Ammon's horn (tissue), 1 donor: Measurements from ENCODE around the gene CACNG5.
A peak's percentile ranks its signal among the peaks of the same experiment; 100 is the strongest.
"Not testable (repeated sequence)": the region's sequence is repeated elsewhere in the genome, so short reads cannot be mapped to it uniquely, and the experiment has no call there.

Experiments used
- DNase-seq: peaks from one replicate; pipeline ENCODE4 v3.0.0-alpha.2; 2016; ENCODE audit warnings: low spot score

The CACNG5 gene

DNA sequence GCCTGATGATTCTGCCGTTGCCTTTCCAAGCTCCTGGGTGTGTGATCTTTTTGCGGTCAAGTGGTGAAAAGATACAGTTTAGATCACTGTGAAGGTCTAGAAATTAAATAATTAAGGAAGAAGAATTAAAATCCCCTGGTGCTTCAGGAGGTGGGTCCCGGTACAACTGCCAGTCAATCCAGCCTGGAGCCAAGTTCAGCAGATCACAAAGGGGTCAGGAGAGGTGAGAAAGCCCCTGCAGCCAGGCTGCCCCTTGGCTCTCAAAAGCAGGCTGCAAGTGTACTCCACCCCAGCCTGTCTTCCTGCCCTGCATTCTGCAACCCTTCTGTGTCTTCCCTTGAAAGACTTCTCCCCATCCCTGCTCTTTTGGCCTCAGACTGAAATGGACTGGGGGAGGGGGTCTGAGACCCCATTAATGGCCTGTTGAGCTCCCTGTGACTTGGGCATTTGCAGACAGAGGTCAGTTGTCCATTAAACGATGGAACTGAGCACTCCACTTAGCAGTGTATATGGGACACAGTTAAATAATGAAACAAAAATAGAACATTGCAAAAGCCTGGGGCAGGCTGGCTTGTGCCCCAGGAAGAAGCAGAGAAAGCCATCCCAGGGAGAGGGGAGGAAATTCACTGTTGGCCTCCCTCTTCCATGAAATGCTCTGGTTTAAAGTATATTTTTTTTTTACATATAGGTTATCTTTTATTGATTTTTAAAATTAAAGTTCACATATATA, 15.1 kb downstream of the CACNG5 start:
- no peak for DNase-seq

DNA sequence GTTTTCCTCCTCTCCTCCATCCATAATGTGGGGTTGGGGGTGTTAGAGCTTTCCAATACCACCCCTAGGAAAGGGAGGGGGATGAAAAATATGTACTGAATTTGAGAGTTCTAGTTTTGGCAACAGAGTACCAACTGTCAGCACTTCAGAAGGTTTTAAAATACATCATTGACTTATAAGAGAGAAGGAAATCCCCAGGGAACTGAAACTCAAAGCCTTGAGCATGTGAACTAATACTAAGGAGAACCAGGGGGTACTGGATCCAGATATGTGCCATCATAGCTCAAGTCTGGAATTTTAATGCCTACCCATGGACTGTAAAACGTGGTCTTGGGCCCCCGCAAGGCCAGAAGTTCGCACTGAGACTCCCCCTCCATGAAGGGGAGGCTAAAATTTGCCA, 15.8 kb downstream of the CACNG5 start:
- peak; percentile 16 for DNase-seq

- DNase-seq: no peak
Measured at GRCh38 chr17:66855204-66855603, 20.3 kb downstream of the CACNG5 start.

DNA sequence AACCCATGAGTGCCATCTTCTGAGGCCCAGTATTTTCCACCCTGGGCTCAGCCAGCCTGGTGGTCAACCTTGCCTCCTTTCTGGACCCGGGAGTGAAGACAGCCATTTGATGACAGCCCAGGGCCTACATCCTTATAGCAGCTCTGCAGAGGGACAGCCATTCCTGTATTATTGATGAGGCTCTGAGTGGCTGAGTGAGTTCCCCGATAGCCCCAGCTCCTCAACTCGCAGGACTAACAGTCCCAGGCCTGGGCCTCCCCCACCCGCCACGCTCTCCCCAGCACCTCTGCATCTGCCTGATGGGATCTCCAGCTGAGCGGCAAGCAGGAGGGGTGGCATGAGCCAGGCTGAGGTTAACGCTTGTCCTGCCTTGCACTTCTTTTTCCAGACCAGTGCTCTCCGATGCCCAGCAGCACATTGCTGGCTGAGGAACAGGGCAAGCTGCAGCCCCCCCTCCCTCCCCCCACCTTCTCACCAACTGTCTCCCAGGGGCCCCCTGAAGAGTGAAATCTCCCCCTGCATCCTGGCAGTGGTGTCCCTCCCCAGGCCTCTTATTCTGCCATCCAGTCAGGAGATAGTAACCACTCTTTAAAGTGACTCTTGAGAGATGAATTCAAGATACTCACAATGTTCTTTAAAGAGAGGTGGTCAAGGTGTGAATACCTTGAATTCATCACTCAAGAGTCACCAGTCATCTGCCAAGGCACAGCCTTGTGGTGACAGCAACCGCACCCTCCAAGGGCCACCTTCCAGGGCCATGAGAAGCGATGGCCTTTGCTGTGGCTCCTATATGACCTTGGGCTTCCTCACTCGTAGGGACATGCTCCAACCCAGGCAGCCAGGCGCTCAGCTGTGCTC, 23.5 kb downstream of the CACNG5 start:
- DNase-seq: no peak

- no peak for DNase-seq
Measured at GRCh38 chr17:66859353-66859752, 24.4 kb downstream of the CACNG5 start.

DNA sequence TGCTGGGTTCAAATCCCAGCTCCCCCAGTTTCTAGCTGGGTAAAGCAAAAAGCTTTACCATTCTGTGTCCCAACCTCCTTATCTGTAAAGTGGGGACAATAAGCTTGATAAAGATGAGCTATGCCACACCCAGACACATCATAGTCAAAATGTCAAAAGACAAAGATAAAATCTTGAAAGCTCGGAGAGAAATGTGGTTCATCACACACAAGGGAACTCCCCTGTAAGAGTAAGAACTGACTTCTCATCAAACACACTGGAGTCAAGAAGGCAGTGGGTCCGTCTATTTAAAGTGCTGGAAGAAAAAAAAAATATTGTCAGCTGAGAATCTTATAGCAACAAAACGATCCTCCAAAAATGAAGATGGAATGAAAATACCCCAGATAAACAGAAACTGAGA, 25.3 kb downstream of the CACNG5 start:
- DNase-seq: no peak

DNA sequence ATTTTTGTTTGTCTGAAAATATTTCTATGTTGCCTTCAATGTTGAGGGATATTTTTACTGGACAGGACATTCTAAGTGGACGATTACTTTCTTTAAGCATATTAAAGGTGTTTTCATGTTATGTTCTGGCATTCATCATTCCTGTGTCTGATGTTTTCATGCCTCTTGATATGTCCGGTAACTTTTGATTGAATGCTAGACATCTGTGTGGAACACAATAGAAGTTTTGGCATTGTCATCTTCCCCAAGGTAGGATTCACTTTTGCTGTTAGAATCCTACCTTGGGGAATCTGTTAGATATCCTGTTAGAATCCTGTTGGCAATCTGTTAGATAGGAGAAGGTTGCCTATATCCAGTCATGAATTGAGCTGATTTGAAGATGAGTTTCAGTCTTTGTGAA, 28.9 kb downstream of the CACNG5 start:
- DNase-seq: no peak

DNA sequence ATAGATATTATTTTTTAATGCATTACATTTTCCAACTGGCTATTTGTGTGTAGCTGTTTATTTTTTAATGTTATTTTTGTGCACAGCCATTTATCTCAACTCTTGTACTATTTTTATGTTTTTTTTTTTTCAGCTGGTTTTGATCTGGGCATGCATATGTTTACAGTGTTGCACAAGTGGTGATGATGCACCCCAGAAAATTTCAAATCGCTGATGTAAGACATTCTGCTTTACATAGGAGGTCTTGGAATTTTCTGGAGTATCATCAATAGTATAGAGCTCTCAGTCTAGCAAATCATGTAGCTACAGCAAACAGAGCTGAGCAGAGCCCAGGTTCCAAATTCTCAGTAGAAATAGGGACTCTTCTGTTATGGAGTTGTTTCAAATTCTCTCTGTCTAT, 30.2 kb downstream of the CACNG5 start:
- DNase-seq: no peak

GRCh38 chr17:66873962-66874361, 39.0 kb downstream of the CACNG5 start:
- no peak for DNase-seq

DNA sequence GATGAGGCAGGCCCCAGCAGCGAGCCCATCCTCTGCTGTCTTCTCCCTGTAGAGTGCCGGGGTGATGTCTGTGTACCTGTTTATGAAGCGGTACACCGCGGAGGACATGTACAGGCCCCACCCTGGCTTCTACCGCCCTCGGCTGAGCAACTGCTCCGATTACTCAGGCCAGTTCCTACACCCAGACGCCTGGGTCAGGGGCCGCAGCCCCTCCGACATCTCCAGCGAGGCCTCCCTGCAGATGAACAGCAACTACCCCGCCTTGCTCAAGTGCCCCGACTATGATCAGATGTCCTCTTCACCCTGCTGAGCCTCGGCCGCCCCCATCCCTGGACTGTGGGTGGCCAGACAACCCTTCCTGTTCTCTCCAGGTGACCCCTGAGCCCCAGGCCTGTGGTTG, 50.0 kb downstream of the CACNG5 start:
- DNase-seq: no peak

DNA sequence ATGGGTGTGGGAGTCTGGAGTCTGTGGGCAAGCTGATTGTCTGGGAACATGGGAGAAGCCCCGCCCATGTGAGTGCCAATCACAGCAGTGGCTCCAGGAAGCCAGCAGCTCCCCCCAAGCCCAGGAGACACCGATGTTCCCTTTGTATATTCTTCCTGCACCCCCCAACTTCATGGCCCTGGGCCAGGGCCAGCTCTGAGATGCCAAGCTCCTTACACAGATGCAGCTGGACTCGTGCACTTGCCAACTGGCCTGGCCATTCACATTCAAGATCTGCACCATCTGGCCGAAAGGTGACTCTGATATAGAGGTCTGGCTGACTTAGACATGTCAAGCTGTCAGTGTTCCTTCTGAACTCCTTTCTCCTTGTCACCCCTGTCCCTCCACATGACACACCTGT, 50.5 kb downstream of the CACNG5 start:
- peak; percentile 28 for DNase-seq

GRCh38 chr17:66889480-66890230, 54.7 kb downstream of the CACNG5 start:
- no peak for DNase-seq

DNA sequence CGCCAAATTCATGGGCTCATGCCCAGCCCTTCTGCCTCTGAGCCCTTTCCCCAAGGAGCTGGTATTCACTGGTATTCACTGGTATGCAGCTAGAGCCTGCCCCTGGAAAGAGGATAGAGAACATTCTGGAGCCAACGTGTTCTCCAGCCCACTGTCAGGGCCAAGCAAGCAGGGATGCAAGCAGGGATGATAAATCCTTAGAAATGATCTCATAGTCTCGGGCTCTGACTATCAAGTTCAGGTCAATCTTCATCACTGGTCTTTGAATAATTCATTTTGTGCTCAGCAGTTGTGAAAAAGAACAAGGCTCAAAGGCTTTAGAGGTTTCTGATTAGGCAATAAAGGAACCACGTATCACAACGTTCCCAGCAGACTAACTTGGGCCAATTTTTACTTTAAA, 57.3 kb downstream of the CACNG5 start:
- no peak for DNase-seq

DNA sequence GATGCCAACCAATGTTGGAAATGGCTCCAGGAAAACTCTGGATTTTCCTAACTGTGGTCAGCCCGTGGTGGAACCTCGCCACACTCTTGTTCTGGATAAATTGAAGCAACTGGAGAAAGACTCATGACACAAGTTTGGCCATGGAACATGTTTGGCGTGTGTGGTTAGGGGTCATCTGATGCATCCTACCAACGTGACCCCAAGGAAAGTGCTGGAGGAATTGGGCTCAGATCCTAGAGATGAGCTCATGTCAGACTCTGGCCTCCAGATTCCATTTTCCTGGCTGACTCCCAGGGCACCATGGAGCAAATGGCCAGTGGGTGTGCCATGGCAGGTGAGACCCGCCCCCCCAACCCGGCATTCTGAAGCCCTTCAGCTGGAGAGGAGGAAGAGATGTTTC, 58.5 kb downstream of the CACNG5 start:
- no peak for DNase-seq

DNA sequence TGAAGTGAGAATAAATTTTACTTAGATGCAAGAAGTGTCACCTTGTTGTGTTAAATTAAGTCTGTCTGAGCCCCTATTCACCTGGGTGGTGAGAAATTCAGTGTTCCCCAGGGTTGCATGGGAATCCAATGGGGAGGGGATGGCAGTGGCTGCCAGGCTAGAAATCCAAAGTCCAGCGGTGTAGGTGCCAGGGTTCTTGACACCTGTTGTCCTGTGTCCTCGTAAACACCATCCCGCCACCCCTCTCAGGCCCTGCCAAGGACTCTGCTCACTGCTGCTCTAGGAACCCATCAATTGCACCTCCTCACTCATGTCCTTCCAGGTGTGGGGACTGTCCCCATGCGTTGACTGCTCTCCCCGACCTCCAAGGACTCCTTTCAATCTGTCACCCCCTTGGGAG, 58.9 kb downstream of the CACNG5 start:
- no peak for DNase-seq

- no peak for DNase-seq
Measured at GRCh38 chr17:66897141-66897540, 62.2 kb downstream of the CACNG5 start.

DNA sequence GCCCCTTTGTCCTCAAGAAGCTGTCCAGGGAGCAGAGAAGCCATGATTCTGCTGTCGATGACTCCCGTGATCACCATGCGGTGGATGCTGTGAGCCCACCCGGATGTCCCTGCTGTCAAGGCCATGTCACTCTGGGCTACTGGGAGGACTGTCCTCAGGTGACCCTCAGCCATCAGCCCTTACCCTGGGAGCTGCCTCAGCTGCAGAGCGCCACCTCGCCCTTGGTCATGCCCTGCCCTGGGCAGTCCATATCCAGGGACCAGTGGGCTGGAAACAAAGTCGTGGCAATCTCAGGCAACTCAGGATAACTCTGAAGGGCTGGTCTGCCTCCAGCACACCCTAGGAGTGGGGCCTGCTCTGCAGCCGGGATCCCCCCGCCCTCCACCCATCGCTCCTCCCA, 63.6 kb downstream of the CACNG5 start:
- no peak for DNase-seq

GRCh38 chr17:66900126-66901010, 65.5 kb downstream of the CACNG5 start:
- no peak for DNase-seq

DNA sequence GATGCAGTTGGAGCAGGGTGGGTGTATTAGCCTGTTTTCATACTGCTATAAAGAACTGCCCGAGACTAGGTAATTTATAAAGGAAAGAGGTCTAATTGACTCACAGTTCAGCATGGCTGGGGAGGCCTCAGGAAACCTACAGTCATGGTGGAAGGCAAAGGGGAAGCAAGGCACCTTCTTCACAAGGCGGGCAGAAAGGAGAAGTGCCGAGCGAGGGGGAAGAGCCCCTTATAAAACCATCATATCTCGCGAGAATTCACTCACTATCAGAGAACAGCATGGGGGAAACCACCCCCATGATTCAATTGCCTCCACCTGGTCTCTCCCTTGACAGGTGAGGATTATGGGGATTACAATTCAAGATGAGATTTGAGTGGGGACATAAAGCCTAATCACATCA, 68.4 kb downstream of the CACNG5 start:
- not testable (repeated sequence) for DNase-seq

DNA sequence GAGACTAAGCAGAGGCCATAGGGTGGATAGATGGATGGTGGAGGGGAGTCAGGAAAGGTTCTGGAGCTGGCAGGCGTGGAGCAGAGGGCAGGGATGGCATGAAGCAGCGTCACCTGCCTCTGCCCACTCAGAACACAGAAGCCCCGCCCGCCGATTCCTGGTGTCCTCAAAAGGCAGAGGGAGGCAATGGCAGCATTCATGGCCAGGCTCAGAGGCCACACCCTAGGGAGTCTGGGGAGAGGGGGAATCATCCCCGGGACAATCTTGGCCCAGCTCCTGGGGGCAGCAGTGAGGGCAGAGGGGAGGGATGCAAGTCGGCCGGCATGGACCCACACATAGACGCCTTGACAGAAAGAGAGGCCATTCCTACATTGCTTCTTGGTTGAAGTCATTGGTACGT, 68.9 kb downstream of the CACNG5 start:
- DNase-seq: no peak

DNA sequence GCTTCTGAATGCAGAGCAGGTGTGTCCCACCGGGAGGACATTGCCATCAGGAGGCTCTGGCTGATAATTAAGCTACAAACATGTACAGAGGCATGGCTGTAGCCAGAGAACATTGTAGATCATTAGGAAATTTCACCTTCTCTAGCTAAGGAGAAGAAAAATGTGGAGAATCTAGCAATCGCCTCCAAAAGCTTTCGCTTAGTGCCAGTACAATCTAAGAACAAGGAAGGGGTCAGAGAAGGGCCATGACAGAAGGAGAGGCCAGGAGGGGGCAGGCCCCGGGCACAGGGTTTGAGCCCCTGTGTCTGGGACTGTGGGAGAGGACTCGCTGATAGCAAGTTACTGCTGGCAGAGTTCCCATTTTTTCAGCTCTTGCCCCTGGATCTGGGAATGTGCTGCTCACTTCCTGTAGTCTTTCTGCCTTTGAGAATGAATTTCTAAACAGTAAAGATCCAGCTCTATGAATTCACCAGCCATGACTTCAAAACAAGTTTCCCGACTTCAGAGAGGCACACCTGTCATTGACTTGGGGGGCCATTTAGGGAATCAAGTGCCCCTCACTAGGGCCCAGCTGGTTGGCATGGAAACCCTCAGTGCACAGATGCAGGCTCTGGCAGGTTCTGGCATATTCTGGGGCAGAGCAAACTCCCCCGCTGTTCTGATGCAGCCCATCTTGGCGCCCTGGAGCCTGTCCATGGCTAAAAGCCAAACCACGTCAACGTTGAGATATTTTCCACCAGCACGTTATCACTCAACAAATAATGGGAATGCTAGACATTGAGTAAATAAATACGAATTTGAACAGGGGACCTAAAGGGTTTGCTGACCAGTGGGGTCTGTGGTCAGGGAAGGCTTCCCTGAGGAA, 70.1 kb downstream of the CACNG5 start:
- DNase-seq: no peak
